Measurements from ENCODE around the gene ABCC4.

Gene ABCC4

DNA sequence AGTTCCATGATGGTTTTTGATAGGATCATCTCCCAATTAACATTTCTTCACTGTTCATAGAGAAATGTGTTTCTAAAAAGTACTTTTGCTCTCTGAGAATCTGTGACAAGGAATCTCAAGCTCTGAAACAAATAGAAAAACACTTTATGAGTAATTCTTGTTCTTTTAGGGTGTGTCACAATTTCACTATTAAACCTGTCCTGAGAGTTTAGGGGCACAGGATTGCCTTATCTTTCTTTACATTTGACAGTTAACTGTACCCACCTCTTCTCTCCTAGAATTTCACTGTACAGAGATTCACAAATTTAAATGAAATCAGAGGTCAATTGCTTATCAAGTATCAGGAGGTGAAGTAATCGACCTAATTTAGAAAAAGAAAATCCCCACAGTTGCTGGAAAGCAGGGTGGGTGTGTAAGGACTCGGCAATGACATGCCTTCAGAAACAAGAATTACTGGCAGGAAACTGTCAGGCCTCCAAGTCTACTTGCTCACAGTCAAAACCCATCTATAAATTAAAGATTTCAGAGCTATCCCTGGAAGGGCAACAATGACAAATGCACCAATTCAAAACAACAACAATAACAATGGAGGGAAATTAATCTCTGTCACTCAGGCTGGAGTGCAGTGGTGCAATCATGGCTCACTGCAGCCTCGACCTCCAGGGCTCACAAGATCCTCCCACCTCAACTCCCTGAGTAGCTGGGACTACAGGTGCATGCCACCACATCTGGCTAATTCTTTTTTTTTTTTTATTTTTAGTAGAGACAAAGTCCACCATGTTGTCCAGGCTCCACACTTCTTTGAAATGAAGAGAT lies 250.2 kb downstream of the ABCC4 start:
- in situ Hi-C loops (cut with MboI; ENCODE audit: low pct_unique_long_range_greater_than_20kb, low sequenced_read_pairs, unreplicated experiment), result no loop called here
- DNase-seq (ENCODE audit: low spot score), result peak; percentile 39
- TF ChIP-seq, protein P1, sequence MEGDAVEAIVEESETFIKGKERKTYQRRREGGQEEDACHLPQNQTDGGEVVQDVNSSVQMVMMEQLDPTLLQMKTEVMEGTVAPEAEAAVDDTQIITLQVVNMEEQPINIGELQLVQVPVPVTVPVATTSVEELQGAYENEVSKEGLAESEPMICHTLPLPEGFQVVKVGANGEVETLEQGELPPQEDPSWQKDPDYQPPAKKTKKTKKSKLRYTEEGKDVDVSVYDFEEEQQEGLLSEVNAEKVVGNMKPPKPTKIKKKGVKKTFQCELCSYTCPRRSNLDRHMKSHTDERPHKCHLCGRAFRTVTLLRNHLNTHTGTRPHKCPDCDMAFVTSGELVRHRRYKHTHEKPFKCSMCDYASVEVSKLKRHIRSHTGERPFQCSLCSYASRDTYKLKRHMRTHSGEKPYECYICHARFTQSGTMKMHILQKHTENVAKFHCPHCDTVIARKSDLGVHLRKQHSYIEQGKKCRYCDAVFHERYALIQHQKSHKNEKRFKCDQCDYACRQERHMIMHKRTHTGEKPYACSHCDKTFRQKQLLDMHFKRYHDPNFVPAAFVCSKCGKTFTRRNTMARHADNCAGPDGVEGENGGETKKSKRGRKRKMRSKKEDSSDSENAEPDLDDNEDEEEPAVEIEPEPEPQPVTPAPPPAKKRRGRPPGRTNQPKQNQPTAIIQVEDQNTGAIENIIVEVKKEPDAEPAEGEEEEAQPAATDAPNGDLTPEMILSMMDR (IDR thresholded peaks at IDR 0.05; ENCODE audit: extremely low read depth, insufficient read depth, missing control alignments), result no peak

- peak; percentile 9 for DNase-seq (ENCODE audit: low spot score)
- TF ChIP-seq, protein P1 (IDR thresholded peaks at IDR 0.05; ENCODE audit: extremely low read depth, insufficient read depth, missing control alignments), result no peak
- in situ Hi-C loops (cut with MboI; ENCODE audit: low pct_unique_long_range_greater_than_20kb, low sequenced_read_pairs, unreplicated experiment), result no loop called here
Observed at GRCh38 chr13:95049772-95050171, 251.5 kb downstream of the ABCC4 start.

- in situ Hi-C loops (cut with MboI; ENCODE audit: low pct_unique_long_range_greater_than_20kb, low sequenced_read_pairs, unreplicated experiment), result no loop called here
- TF ChIP-seq, protein P1 (IDR thresholded peaks at IDR 0.05; ENCODE audit: extremely low read depth, insufficient read depth, missing control alignments), result no peak
- no peak for DNase-seq (ENCODE audit: low spot score)
Observed at GRCh38 chr13:95044452-95045205, 256.6 kb downstream of the ABCC4 start.

DNA sequence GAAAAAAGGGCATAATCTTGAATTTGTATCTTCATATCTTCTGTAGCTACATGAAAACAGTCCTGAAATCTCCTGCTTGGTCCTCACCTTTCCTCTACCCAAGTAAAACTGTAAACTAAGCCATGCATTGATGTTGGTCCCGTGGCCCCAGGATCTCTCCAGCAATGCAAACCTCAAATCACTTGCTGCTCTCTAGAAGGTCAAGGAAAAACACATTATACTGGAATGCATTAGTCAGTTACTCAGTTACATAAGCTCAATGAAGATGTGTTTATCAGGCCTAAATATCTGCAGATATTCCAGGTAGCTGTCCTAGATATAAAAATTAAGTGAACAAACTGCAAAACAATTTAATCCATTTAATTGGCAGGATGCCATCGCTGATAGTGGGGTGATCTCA lies 261.8 kb downstream of the ABCC4 start:
- in situ Hi-C loops (cut with MboI; ENCODE audit: low pct_unique_long_range_greater_than_20kb, low sequenced_read_pairs, unreplicated experiment), result no loop called here
- TF ChIP-seq, protein P1 (IDR thresholded peaks at IDR 0.05; ENCODE audit: extremely low read depth, insufficient read depth, missing control alignments), result no peak

GRCh38 chr13:95038949-95039348 lies 262.3 kb downstream of the ABCC4 start:
- in situ Hi-C loops (cut with MboI; ENCODE audit: low pct_unique_long_range_greater_than_20kb, low sequenced_read_pairs, unreplicated experiment), result no loop called here
- TF ChIP-seq, protein P1 (IDR thresholded peaks at IDR 0.05; ENCODE audit: extremely low read depth, insufficient read depth, missing control alignments), result no peak
- no peak for DNase-seq (ENCODE audit: low spot score)

More for the DNA sequence above, 261.8 kb downstream of the ABCC4 start:
- DNase-seq (ENCODE audit: low spot score), result no peak

DNA sequence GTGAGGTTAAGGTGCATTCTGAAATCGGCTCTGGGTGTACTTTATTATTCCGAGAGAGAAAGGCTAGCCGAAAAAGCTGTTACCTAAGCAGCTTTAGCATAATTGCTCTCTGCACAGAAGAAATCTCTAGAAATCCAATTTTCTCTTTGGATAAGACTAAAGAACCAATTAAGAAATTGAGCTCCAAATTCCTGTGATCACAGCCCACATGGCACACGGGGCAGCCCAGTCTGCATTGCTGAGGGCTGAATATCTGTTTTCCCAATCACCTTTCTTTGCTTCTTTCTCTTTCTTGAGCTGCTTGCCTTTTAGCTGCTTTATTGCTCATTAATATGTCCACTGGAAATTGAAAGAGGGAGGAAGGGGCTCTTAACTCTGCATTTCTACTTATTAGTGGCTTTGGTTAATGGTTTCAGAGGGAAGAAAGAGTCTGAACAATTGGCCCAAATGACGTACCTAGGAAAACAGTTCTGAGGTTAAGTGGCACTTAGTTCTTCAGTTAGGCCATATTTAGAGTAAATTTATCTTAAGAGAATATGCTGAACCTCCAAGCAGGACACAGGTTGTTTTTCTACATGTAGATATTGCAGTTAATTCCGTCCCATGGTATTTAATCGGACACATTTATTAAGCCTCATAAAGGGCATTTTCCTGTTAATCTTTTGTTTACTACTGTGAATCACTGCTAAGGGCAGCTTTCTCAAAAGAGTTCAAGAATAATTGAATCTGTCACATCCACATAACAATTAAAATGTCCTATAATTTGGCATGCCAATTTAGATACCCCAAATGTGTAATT lies 265.7 kb downstream of the ABCC4 start:
- TF ChIP-seq, protein P1 (IDR thresholded peaks at IDR 0.05; ENCODE audit: extremely low read depth, insufficient read depth, missing control alignments), result no peak
- DNase-seq (ENCODE audit: low spot score), result no peak
- in situ Hi-C loops (cut with MboI; ENCODE audit: low pct_unique_long_range_greater_than_20kb, low sequenced_read_pairs, unreplicated experiment), result no loop called here
